Measurements from ENCODE around the gene DOCK3.

The DOCK3 gene

GRCh38 chr3:51429138-51429537, 754.4 kb downstream of the DOCK3 start:
- no peak for ATAC-seq
- TF ChIP-seq TSHZ2 (CRISPR knock-in tag; IDR thresholded peaks at IDR 0.05) (no peak), SNAI2 (CRISPR knock-in tag; IDR thresholded peaks at IDR 0.05) (no peak), ESRRG (CRISPR knock-in tag; IDR thresholded peaks at IDR 0.05) (no peak), BACH2 (CRISPR knock-in tag; IDR thresholded peaks at IDR 0.05; ENCODE audit: borderline replicate concordance) (no peak), CSDC2 (CRISPR knock-in tag; IDR thresholded peaks at IDR 0.05) (no peak), RARB (CRISPR knock-in tag; IDR thresholded peaks at IDR 0.05) (no peak), CREB5 (CRISPR knock-in tag; IDR thresholded peaks at IDR 0.05; ENCODE audit: low read depth) (no peak), OSR1 (CRISPR knock-in tag; IDR thresholded peaks at IDR 0.05) (no peak)
